Nephron progenitor cell (in vitro differentiated cells): Measurements from ENCODE around the gene ASH1L.
"Not testable (repeated sequence)": the region's sequence is repeated elsewhere in the genome, so short reads cannot be mapped to it uniquely, and the experiment has no call there.

Source experiments
- DNase-seq: peaks from one replicate; pipeline ENCODE4 v3.0.0; 2021
- H3K27ac Mint-ChIP-seq: 2 replicates; pipeline ENCODE4 v1.8.0; 2021; ENCODE audit warnings: mild to moderate bottlenecking, moderate library complexity, mixed read lengths
- H3K27me3 Mint-ChIP-seq: 2 replicates; pipeline ENCODE4 v1.8.0; 2021; ENCODE audit warnings: mild to moderate bottlenecking, low read depth, mixed read lengths; ENCODE audit not compliant: poor library complexity
- H3K36me3 Mint-ChIP-seq: 2 replicates; pipeline ENCODE4 v1.8.0; 2021; ENCODE audit warnings: low read depth, mixed read lengths
- H3K4me1 Mint-ChIP-seq: 2 replicates; pipeline ENCODE4 v1.8.0; 2021; ENCODE audit warnings: mixed read lengths
- H3K4me3 Mint-ChIP-seq: 2 replicates; pipeline ENCODE4 v1.8.0; 2021; ENCODE audit warnings: mild to moderate bottlenecking, moderate library complexity, mixed read lengths
- H3K9me3 Mint-ChIP-seq: 2 replicates; pipeline ENCODE4 v1.8.0; 2021; ENCODE audit warnings: mild to moderate bottlenecking, moderate library complexity, mixed read lengths
- CTCF ChIP-seq: fragments of 200-600 bp; sonication (generic); IDR thresholded peaks from 2 replicates; pipeline ENCODE4 v1.5.0; 2021; ENCODE audit warnings: antibody characterized with exemption

The ASH1L gene

GRCh38 chr1:155574077-155574476 lies 11.5 kb upstream of the ASH1L start:
- TF ChIP-seq CTCF = no peak
- DNase-seq = no peak
- Mint-ChIP-seq H3K9me3 (no peaks in the 10 kb centered on the region), H3K36me3 (peaks cover 34% of the 10 kb centered on the region), H3K27me3 (peaks cover 4% of the 10 kb centered on the region), H3K4me1 (no peaks in the 10 kb centered on the region), H3K27ac (no peak overlapping the region), H3K4me3 (no peak overlapping the region)

- Mint-ChIP-seq H3K4me1 (no peaks in the 10 kb centered on the region), H3K27me3 (peaks cover 4% of the 10 kb centered on the region), H3K36me3 (peaks cover 44% of the 10 kb centered on the region), H3K9me3 (no peaks in the 10 kb centered on the region), H3K27ac (peak overlapping the region; percentile 3), H3K4me3 (no peak overlapping the region)
- no peak for DNase-seq
- TF ChIP-seq CTCF = no peak
These were observed 8.0 kb upstream of the ASH1L start for GRCh38 chr1:155570593-155570990.

GRCh38 chr1:155569988-155570592 lies 7.5 kb upstream of the ASH1L start:
- Mint-ChIP-seq H3K27me3 (peaks cover 4% of the 10 kb centered on the region), H3K36me3 (peaks cover 47% of the 10 kb centered on the region), H3K4me3 (no peak overlapping the region), H3K27ac (peak overlapping the region; percentile 3), H3K9me3 (no peaks in the 10 kb centered on the region), H3K4me1 (no peaks in the 10 kb centered on the region)
- TF ChIP-seq CTCF = no peak
- no peak for DNase-seq

- not testable (repeated sequence) for H3K9me3 Mint-ChIP-seq, DNase-seq, H3K27me3 Mint-ChIP-seq
- peaks cover 19% of the 10 kb centered on the region for H3K4me1 Mint-ChIP-seq
- peaks cover 19% of the 10 kb centered on the region for H3K36me3 Mint-ChIP-seq
- peak overlapping the region; percentile 100 for H3K27ac Mint-ChIP-seq
- peak overlapping the region; percentile 98 for H3K4me3 Mint-ChIP-seq
These were observed 897 bp upstream of the ASH1L start for GRCh38 chr1:155563377-155564022.

GRCh38 chr1:155561779-155562580 lies 623 bp downstream of the ASH1L start:
- Mint-ChIP-seq H3K4me1 (peaks cover 19% of the 10 kb centered on the region), H3K27ac (peak overlapping the region; percentile 98), H3K4me3 (peak overlapping the region; percentile 98), H3K36me3 (peaks cover 19% of the 10 kb centered on the region)
- H3K27me3 Mint-ChIP-seq, H3K9me3 Mint-ChIP-seq: not testable (repeated sequence)
- DNase-seq = peak; percentile 81

- no peak for TF ChIP-seq CTCF
- DNase-seq = no peak
- no peak overlapping the region for H3K4me3 Mint-ChIP-seq
- no peaks in the 10 kb centered on the region for H3K27me3 Mint-ChIP-seq
- peaks cover 22% of the 10 kb centered on the region for H3K9me3 Mint-ChIP-seq
- no peak overlapping the region for H3K27ac Mint-ChIP-seq
- peaks cover 20% of the 10 kb centered on the region for H3K4me1 Mint-ChIP-seq
- H3K36me3 Mint-ChIP-seq = peaks cover 52% of the 10 kb centered on the region
These were observed 6.7 kb downstream of the ASH1L start for GRCh38 chr1:155555915-155556314.
